DND-41 (cell line): ENCODE results near the gene TPP1.

Experiments used
- CTCF ChIP-seq: IDR thresholded peaks from 2 replicates; pipeline ENCODE4 v1.5.1; 2012; ENCODE audit warnings: borderline replicate concordance, low read length, moderate library complexity, mild to moderate bottlenecking; ENCODE audit not compliant: poor library complexity, severe bottlenecking; ENCODE audit errors: extremely low read depth
- EZH2 ChIP-seq: IDR thresholded peaks from 3 replicates; pipeline ENCODE4 v1.6.1; 2012; ENCODE audit warnings: borderline replicate concordance, low read depth, mild to moderate bottlenecking, moderate library complexity, low read length, inconsistent platforms; ENCODE audit not compliant: severe bottlenecking

- TF ChIP-seq CTCF (no peak), EZH2 (no peak)
Measured at GRCh38 chr11:6663794-6664469, 44.7 kb upstream of the TPP1 start.
